Measurements from ENCODE around the gene OR2AE1. TPM values are rescaled to one million over a fixed set of nuclear protein-coding genes. Genes with fewer than 3 reads are reported as not detected.

OR2AE1 gene
- total and polyA plus RNA-seq, 2 of the 13 experiments (the other 11 are each of a cell fraction or from before 2014, with no cell fraction given) = not detected

DNA sequence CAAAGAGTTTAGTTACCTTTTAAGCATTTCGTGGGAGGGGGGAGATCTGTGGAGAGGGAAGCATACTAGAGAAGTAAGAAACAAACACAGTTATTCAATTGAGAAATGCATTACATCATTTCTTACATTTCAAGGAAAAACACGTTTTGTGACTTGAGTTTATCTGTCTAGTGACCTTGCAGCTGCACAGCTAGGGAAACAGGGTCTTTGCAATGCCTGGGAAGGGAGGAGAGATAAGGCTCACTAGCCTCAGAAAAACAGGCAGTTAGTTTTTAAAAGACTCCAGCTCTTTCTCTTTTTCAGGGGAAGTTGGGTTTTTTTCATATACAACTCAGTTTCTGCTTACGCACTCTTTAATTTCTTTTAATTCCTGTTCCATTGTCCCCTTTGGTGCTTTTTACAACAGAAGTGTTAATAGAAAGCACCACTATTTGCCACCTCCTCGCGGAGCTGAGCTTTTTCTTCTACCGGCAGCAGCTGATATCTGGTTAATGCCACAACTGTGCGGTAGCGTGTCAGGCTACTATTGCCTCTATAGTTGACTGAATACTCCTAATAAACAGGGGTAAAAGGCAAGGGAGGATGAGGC is 43.5 kb downstream of the OR2AE1 start (continued):
- no peak for TF ChIP-seq SOX6 (IDR thresholded peaks at IDR 0.05)
- no peak for TF ChIP-seq SOX6 (CRISPR knock-in tag; IDR thresholded peaks at IDR 0.05)

- intact Hi-C loops (cut with micrococcal nuclease; ENCODE audit: unreplicated experiment) = loop anchor here (5.0 kb wide), 1 partner anchor 34 kb away; no protein-coding TSS in a partner anchor
- no peak for TF ChIP-seq ZNF121 (CRISPR knock-in tag; IDR thresholded peaks at IDR 0.05)
- peak; percentile 81 for TF ChIP-seq ZNF3 (CRISPR knock-in tag; IDR thresholded peaks at IDR 0.05)
- TF ChIP-seq, protein P1, sequence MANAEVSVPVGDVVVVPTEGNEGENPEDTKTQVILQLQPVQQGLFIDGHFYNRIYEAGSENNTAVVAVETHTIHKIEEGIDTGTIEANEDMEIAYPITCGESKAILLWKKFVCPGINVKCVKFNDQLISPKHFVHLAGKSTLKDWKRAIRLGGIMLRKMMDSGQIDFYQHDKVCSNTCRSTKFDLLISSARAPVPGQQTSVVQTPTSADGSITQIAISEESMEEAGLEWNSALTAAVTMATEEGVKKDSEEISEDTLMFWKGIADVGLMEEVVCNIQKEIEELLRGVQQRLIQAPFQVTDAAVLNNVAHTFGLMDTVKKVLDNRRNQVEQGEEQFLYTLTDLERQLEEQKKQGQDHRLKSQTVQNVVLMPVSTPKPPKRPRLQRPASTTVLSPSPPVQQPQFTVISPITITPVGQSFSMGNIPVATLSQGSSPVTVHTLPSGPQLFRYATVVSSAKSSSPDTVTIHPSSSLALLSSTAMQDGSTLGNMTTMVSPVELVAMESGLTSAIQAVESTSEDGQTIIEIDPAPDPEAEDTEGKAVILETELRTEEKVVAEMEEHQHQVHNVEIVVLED (CRISPR knock-in tag; IDR thresholded peaks at IDR 0.05; ENCODE audit: borderline replicate concordance) = no peak
- TF ChIP-seq, protein P2, sequence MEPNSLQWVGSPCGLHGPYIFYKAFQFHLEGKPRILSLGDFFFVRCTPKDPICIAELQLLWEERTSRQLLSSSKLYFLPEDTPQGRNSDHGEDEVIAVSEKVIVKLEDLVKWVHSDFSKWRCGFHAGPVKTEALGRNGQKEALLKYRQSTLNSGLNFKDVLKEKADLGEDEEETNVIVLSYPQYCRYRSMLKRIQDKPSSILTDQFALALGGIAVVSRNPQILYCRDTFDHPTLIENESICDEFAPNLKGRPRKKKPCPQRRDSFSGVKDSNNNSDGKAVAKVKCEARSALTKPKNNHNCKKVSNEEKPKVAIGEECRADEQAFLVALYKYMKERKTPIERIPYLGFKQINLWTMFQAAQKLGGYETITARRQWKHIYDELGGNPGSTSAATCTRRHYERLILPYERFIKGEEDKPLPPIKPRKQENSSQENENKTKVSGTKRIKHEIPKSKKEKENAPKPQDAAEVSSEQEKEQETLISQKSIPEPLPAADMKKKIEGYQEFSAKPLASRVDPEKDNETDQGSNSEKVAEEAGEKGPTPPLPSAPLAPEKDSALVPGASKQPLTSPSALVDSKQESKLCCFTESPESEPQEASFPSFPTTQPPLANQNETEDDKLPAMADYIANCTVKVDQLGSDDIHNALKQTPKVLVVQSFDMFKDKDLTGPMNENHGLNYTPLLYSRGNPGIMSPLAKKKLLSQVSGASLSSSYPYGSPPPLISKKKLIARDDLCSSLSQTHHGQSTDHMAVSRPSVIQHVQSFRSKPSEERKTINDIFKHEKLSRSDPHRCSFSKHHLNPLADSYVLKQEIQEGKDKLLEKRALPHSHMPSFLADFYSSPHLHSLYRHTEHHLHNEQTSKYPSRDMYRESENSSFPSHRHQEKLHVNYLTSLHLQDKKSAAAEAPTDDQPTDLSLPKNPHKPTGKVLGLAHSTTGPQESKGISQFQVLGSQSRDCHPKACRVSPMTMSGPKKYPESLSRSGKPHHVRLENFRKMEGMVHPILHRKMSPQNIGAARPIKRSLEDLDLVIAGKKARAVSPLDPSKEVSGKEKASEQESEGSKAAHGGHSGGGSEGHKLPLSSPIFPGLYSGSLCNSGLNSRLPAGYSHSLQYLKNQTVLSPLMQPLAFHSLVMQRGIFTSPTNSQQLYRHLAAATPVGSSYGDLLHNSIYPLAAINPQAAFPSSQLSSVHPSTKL (CRISPR knock-in tag; IDR thresholded peaks at IDR 0.05) = peak; percentile 94
- TF ChIP-seq SIN3A (IDR thresholded peaks at IDR 0.05; ENCODE audit: borderline replicate concordance, low read depth, low read length) = no peak
- TF ChIP-seq PTBP1 (IDR thresholded peaks at IDR 0.05; ENCODE audit: low read depth, low read length, poor library complexity, severe bottlenecking) = no peak
- TF ChIP-seq ZNF644 (CRISPR knock-in tag; IDR thresholded peaks at IDR 0.05; ENCODE audit: low read depth) = peak; percentile 74
- no peak for TF ChIP-seq SP140L (CRISPR knock-in tag; IDR thresholded peaks at IDR 0.05; ENCODE audit: borderline replicate concordance)
- no peak for TF ChIP-seq CAMTA2 (CRISPR knock-in tag; IDR thresholded peaks at IDR 0.05; ENCODE audit: borderline replicate concordance)
- no peak for TF ChIP-seq ZNF530 (CRISPR knock-in tag; IDR thresholded peaks at IDR 0.05; ENCODE audit: low read depth)
- no peak for TF ChIP-seq RARA (CRISPR knock-in tag; IDR thresholded peaks at IDR 0.05)
- TF ChIP-seq ZNF761 (CRISPR knock-in tag; conservative IDR thresholded peaks at IDR 0.05) = no peak
Observed at GRCh38 chr7:99831595-99831994, 45.2 kb downstream of the OR2AE1 start.

More at GRCh38 chr7:99831595-99831994, 45.2 kb downstream of the OR2AE1 start:
- Histone ChIP-seq H3K9ac (ENCODE audit: insufficient read depth, low read depth, low read length) (no peak overlapping the region), H3K4me2 (ENCODE audit: low read depth, low read length) (no peak overlapping the region), H3K9me3 (ENCODE audit: low read length) (no peaks in the 10 kb centered on the region), H3K36me3 (replicated peaks in 1 of 2; ENCODE audit: control insufficient read depth in 1 of 2, insufficient read depth in 2 of 2, low read length in 2 of 2) (no peaks in the 10 kb centered on the region), H3K27ac (ENCODE audit: extremely low read length, insufficient read depth, low read length) (peak overlapping the region; percentile 10), H3K4me3 (replicated peaks in 1 of 3; ENCODE audit: insufficient read depth in 1 of 3, low read depth in 2 of 3, low read length in 3 of 3) (no peak overlapping the region), H3K4me1 (ENCODE audit: insufficient read depth, low read length) (peaks cover 82% of the 10 kb centered on the region), H2AFZ (ENCODE audit: low read length) (no peak overlapping the region), H3K27me3 (ENCODE audit: control insufficient read depth in 1 of 2, insufficient read depth in 2 of 2, low read length in 2 of 2) (no peaks in the 10 kb centered on the region), H3K79me2 (ENCODE audit: insufficient read depth, low read length) (no peaks in the 10 kb centered on the region), H4K20me1 (ENCODE audit: insufficient read depth, low read length) (no peaks in the 10 kb centered on the region)
- peak; percentile 38 for DNase-seq (ENCODE audit: low spot score)
- ChIA-PET POLR2A (no interaction called here), CTCF (ENCODE audit: low intra/inter-chr PET ratio, low total read pairs) (no interaction called here)
- no peak for ATAC-seq
- no peak for FAIRE-seq
- in situ Hi-C loops (cut with HindIII; ENCODE audit: extremely low pct_ligation_motif_present, low pct_unique_long_range_greater_than_20kb) = no loop called here
- no TSS peak for BruUV-seq (replicated peaks)
